Endometrial microvascular endothelial cells (primary cell): ENCODE measurements around the gene RIMKLA. TPM values are rescaled to one million over a fixed set of nuclear protein-coding genes. Genes with fewer than 3 reads are reported as not detected.

ENCODE experiments used
- in situ Hi-C: cut with HindIII; loops from 2 replicates; pipeline ENCODE4 v1.10.0; 2017; ENCODE audit warnings: low sequenced_read_pairs, low pct_unique_long_range_greater_than_20kb; ENCODE audit errors: inconsistent ontology term
- total RNA-seq: library from RNA; depleted of rRNA; stranded (reverse); fragments of >200 nt; gene quantifications from one replicate; pipeline ENCODE4 v1.2.3, GENCODE V29; 2015; ENCODE audit errors: inconsistent ontology term

The RIMKLA gene
- total RNA-seq, 1 donor from 2014 or later, result not detected

GRCh38 chr1:42420911-42421585 is 40.5 kb downstream of the RIMKLA start:
- in situ Hi-C loops, result no loop called here

DNA sequence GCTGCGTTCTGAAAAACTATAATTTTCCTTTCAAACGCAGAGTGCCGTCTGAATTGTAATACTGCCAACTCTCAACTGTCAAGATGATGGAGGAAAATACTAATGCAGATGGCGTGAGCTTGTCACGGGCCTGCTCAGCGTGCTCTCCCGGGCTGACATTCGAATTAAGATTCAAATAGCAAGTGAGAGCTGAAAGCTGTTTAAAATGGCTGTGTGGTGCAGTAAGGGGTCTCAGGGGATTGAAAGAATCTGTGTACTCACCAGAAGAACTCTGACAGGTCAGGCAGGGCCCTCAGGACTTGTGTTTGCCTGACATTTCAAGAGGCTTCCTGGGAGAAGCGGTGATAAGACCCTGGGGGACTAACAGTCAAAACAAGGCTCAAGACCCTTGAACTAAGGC is 42.1 kb downstream of the RIMKLA start:
- in situ Hi-C loops, result no loop called here

GRCh38 chr1:42423681-42424080 is 43.1 kb downstream of the RIMKLA start:
- in situ Hi-C loops, result no loop called here

DNA sequence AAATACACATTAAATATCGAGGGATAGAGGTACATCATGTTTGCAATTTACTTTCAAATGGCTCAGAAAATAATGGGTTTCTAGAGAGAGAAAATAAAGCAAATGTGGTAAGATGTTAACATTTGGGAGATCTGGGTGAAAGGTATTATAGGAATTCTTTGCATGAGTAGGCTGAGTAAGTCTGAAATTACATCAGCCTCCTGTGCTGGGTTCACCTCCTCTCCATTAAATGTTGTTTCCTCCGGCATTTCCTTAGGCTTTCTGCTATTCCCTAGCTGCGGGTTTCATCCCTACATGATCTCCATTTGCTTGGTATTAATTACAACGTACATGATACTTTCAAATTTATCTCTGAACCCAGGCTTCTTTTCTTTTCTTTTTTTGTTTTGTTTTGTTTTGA is 43.6 kb downstream of the RIMKLA start:
- in situ Hi-C loops, result no loop called here

GRCh38 chr1:42427240-42427639 is 46.6 kb downstream of the RIMKLA start:
- in situ Hi-C loops, result no loop called here

GRCh38 chr1:42429603-42430002 is 49.0 kb downstream of the RIMKLA start:
- in situ Hi-C loops, result no loop called here

GRCh38 chr1:42430286-42431135 is 49.9 kb downstream of the RIMKLA start:
- in situ Hi-C loops, result no loop called here

DNA sequence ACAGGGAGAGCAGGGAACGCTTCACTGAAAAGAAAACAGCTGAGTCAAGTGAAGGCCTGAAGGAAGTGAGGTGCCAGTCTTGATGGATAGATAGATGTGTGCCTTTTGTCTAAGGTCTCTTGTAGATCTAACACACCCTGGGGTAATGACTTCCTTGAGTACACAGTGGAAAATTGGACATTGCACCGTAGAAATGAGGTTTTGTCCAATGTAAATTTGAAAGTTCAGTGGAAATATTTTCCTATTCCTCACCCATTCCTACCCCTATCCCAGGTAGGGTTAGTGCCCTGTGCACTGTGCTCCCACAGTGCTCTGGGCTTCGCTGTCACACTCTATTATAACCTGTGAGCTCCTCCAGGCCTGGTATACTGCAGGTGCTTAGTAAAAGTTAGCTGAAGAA is 50.9 kb downstream of the RIMKLA start:
- in situ Hi-C loops, result no loop called here

DNA sequence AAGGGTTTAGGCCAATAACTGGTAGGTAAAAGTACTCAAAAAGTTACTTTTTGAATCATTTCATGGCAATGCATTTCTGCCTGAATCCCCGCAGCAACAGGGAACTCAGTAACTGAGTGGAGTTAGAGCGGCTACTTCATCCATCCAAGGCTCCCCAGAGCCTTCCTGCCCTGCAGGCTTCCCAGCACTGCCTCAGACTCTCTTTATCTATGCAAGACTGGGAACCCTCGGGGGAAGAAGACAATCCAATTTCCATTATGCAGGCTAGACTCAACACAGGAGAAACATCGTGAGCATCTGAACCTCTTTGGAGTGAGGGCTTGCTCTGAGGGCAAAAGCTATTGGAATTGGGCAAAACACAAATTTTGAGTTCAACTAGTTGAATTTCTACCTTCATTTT is 52.1 kb downstream of the RIMKLA start:
- in situ Hi-C loops, result no loop called here

- in situ Hi-C loops, result no loop called here
Observed at GRCh38 chr1:42433369-42433768, 52.8 kb downstream of the RIMKLA start.

DNA sequence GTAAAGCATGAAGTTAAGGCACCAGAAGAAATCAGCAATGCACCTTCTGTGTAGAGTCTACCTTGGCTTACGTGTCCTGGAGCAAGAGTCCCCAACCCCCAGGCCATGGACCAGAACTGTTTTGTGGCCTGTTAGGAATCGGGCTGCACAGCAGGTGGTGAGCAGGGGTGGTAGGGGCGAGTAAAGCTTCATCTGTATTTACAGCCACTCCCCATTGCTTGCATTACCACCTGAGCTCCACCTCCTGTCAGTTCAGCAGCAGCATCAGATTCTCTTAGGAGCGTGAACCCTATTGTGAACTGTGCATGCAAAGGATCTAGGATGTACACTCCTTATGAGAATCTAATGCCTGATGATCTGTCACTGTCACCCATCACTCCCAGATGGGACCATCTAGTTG is 53.7 kb downstream of the RIMKLA start:
- in situ Hi-C loops, result no loop called here

DNA sequence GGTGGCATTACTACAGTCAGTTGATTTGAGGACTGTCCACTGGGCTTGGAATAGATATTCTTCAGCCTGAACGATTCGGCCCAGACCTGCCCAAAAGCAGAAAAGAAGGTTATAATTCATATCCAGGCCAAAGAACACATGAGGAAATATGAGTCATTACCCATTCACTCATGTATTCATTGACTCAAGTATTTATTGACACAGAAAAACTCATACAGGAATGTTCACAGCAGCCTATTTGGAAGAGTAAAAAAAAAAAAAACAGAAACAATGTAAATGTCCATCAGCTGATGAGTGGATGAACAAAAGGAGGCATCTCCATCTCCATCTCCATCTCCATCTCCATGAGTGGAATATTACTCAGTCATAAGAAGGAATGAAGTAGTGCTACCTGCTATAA is 59.3 kb downstream of the RIMKLA start:
- in situ Hi-C loops, result no loop called here

- in situ Hi-C loops, result no loop called here
Observed at GRCh38 chr1:42442662-42443061, 62.1 kb downstream of the RIMKLA start.

GRCh38 chr1:42449256-42449655 is 68.7 kb downstream of the RIMKLA start:
- in situ Hi-C loops, result no loop called here

- in situ Hi-C loops, result no loop called here
Observed at GRCh38 chr1:42450061-42450460, 69.5 kb downstream of the RIMKLA start.

GRCh38 chr1:42453386-42453785 is 72.8 kb downstream of the RIMKLA start:
- in situ Hi-C loops, result no loop called here

GRCh38 chr1:42454403-42454802 is 73.8 kb downstream of the RIMKLA start:
- in situ Hi-C loops, result no loop called here

DNA sequence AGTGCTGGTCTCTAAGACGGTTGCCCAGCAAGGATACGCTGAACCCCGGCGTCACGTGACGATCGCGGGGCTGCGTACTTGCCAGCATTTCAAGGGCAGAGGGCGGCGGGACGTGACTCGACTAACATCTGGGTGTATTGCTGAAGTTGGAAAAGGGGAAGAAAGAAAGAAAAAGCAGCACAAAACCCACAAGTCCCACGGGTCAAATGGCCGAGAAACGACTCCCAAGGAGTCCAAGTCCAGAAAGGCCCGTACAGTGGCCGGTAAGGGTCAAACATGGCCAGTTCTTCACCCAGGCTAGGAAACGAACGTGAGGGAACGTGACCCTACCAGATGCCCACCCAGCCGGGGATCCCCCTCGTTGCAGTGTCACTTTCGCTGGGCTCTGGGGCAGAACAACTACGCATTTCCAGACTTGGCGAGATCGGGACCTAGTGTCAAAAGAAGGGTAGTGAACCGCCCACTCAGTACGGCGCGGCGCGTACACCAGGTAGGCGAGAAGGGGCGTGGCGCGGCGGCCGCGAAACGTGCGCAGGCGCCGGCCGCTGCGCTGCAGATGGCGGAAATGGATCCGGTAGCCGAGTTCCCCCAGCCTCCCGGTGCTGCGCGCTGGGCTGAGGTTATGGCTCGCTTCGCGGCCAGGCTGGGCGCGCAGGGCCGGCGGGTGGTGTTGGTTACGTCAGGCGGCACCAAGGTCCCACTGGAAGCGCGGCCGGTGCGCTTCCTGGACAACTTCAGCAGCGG is 75.6 kb downstream of the RIMKLA start, which contains the start of the genes PPCS and ZMYND12:
Gene PPCS, plus strand, starts transcription at position 534 of the 744 bp plus-strand sequence. Its CDS starts 23 bp downstream, at position 557.
Gene ZMYND12, minus strand, starts transcription at position 13 of the 744 bp plus-strand sequence. CDS start 25 bp downstream, outside the sequence.
- in situ Hi-C loops, result no loop called here

DNA sequence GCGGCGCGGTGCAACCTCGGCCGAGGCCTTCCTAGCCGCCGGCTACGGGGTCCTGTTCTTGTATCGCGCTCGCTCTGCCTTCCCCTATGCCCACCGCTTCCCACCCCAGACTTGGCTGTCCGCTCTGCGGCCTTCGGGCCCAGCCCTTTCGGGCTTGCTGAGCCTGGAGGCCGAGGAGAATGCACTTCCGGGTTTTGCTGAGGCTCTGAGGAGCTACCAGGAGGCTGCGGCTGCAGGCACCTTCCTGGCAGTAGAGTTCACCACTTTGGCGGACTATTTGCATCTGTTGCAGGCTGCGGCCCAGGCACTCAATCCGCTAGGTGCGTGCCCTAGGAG is 76.1 kb downstream of the RIMKLA start:
- in situ Hi-C loops, result no loop called here

- in situ Hi-C loops, result no loop called here
Observed at GRCh38 chr1:42461196-42461595, 80.6 kb downstream of the RIMKLA start.
